ENCODE data around the gene KIF3C. TPM values are rescaled to one million over a fixed set of nuclear protein-coding genes. Genes with fewer than 3 reads are reported as not detected.

The KIF3C gene
- total and polyA plus RNA-seq, 9 of the 15 experiments (the other 6 are each of a cell fraction or from before 2014, with no cell fraction given) = 0.69 to 6.7 (median 3.3) TPM

DNA sequence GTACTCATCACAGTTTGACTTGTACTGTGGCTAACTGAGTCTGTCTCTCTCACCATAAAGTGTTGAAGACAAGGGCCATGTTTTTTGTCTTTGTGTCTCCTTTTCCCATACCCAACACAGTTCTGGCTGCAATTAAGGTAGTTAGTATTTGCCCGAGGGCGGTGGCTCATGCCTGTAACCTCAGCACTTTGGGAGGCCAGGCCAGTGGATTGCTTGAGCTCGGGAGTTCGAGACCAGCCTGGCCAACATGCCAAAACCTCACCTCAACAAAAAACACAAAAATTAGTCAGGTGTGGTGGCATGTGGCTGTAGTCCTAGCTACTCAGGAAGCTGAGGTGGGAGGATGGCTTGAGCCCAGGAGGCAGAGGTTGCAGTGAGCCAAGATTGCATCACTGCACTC lies 6.9 kb upstream of the KIF3C start:
- Histone ChIP-seq H3K27me3 (ENCODE audit: control insufficient read depth in 2 of 2, insufficient read depth in 2 of 2, low read length in 2 of 2) (no peaks in the 10 kb centered on the region), H3K4me3 (no peak overlapping the region), H3K9me3 (replicated peaks; ENCODE audit: control insufficient read depth, insufficient read depth, low read depth, low read length) (no peaks in the 10 kb centered on the region), H3K36me3 (ENCODE audit: control insufficient read depth, insufficient read depth, low read length) (no peaks in the 10 kb centered on the region), H3K9ac (ENCODE audit: insufficient read depth in 1 of 2, low read depth in 2 of 2, low read length in 2 of 2) (no peak overlapping the region), H3K27ac (ENCODE audit: extremely low read depth, low read depth, low read length) (no peak overlapping the region), H2AFZ (ENCODE audit: low read depth, low read length) (0 out of 2 replicates have a peak overlapping the region, but pooled peaks have one; percentile 23), H4K20me1 (replicated peaks; ENCODE audit: control insufficient read depth, insufficient read depth, low read length) (no peaks in the 10 kb centered on the region), H3K4me1 (replicated peaks in 1 of 2; ENCODE audit: control insufficient read depth in 2 of 2, insufficient read depth in 2 of 2, low read length in 2 of 2) (peaks cover 0 to 8% of the 10 kb centered on the region in 2 experiments; a peak in 3 of 5 replicates), H3K79me2 (ENCODE audit: control insufficient read depth, insufficient read depth, low read length) (no peaks in the 10 kb centered on the region), H3K4me2 (ENCODE audit: insufficient read depth, low read length) (no peak overlapping the region), H3K9me1 (ENCODE audit: control insufficient read depth, insufficient read depth, low read length) (no peaks in the 10 kb centered on the region)
- FAIRE-seq (no peak), ATAC-seq (no peak), DNase-seq (ENCODE audit: extremely low read depth in 1 of 4, low spot score in 3 of 4) (no peak)
- in situ Hi-C loops (cut with MboI) = no loop called here
- intact Hi-C loops (cut with micrococcal nuclease) = no loop called here
- no TSS peak for BruUV-seq (replicated peaks)
- WGBS (ENCODE audit: insufficient coverage, low coverage, missing lambda C conversion rate) = 37% methylated on average over 4 of the region's 4 CpGs
- ChIA-PET POLR2A (interaction anchor here (0.6 to 1.5 kb wide), 2 partner anchors 27 to 38 kb away, joined by 3 to 6 read pairs; no protein-coding TSS in a partner anchor), CTCF (ENCODE audit: low intra/inter-chr PET ratio) (no interaction called here)
- TF ChIP-seq ZNF239 (CRISPR knock-in tag; IDR thresholded peaks at IDR 0.05) (no peak), EP400 (IDR thresholded peaks at IDR 0.05) (no peak), EP300 (IDR thresholded peaks at IDR 0.05; ENCODE audit: low read length) (no peak)

DNA sequence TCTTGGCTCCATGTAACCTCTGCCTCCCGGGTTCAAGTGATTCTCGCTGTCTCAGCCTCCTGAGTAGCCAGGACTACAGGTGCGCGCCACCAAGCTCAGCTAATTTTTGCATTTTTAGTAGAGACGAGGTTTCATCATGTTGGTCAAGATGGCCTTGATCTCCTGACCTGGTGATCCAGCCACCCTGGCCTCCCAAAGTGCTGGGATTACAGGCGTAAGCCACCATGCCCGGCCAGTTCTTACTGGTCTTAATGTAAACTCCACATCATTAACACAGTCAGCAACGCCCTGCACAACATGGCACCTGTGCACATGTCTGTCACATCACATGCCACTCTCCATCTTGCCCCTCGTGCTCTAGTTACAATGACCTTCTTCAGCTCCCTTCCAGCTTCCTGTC lies 5.8 kb upstream of the KIF3C start:
- Histone ChIP-seq H3K27me3 (ENCODE audit: control insufficient read depth in 2 of 2, insufficient read depth in 2 of 2, low read length in 2 of 2) (no peaks in the 10 kb centered on the region), H3K9ac (ENCODE audit: insufficient read depth in 1 of 2, low read depth in 2 of 2, low read length in 2 of 2) (no peak overlapping the region), H4K20me1 (replicated peaks; ENCODE audit: control insufficient read depth, insufficient read depth, low read length) (no peaks in the 10 kb centered on the region), H3K79me2 (ENCODE audit: control insufficient read depth, insufficient read depth, low read length) (no peaks in the 10 kb centered on the region), H3K27ac (ENCODE audit: extremely low read depth, low read depth, low read length) (no peak overlapping the region), H3K4me3 (no peak overlapping the region), H3K4me1 (replicated peaks in 1 of 2; ENCODE audit: control insufficient read depth in 2 of 2, insufficient read depth in 2 of 2, low read length in 2 of 2) (peaks cover 2 to 8% of the 10 kb centered on the region in 2 experiments), H3K9me3 (replicated peaks; ENCODE audit: control insufficient read depth, insufficient read depth, low read depth, low read length) (no peaks in the 10 kb centered on the region), H2AFZ (ENCODE audit: low read depth, low read length) (peak overlapping the region; percentile 32), H3K36me3 (ENCODE audit: control insufficient read depth, insufficient read depth, low read length) (no peaks in the 10 kb centered on the region), H3K9me1 (ENCODE audit: control insufficient read depth, insufficient read depth, low read length) (no peaks in the 10 kb centered on the region), H3K4me2 (ENCODE audit: insufficient read depth, low read length) (no peak overlapping the region)
- intact Hi-C loops (cut with micrococcal nuclease) = no loop called here
- DNase-seq (ENCODE audit: extremely low read depth in 1 of 4, low spot score in 3 of 4) (no peak), ATAC-seq (no peak), FAIRE-seq (no peak)
- CTCF ChIA-PET (ENCODE audit: low intra/inter-chr PET ratio) = no interaction called here
- 64% methylated on average over 9 of the region's 9 CpGs for WGBS (ENCODE audit: insufficient coverage, low coverage, missing lambda C conversion rate)
- in situ Hi-C loops (cut with MboI) = no loop called here
- BruUV-seq (replicated peaks) = no TSS peak
- POLR2A ChIA-PET = interaction anchor here (1.6 kb wide), 1 partner anchor 11 kb away, joined by 4 read pairs; no protein-coding TSS in a partner anchor
- TF ChIP-seq, protein P1, sequence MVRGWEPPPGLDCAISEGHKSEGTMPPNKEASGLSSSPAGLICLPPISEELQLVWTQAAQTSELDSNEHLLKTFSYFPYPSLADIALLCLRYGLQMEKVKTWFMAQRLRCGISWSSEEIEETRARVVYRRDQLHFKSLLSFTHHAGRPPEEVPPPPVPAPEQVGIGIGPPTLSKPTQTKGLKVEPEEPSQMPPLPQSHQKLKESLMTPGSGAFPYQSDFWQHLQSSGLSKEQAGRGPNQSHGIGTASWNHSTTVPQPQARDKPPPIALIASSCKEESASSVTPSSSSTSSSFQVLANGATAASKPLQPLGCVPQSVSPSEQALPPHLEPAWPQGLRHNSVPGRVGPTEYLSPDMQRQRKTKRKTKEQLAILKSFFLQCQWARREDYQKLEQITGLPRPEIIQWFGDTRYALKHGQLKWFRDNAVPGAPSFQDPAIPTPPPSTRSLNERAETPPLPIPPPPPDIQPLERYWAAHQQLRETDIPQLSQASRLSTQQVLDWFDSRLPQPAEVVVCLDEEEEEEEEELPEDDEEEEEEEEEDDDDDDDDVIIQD (CRISPR knock-in tag; IDR thresholded peaks at IDR 0.05) = no peak
- TF ChIP-seq HNRNPUL1 (IDR thresholded peaks at IDR 0.05; ENCODE audit: low read length) (no peak), SOX6 (IDR thresholded peaks at IDR 0.05) (no peak), ZNF583 (CRISPR knock-in tag; IDR thresholded peaks at IDR 0.05) (no peak), KDM2B (CRISPR knock-in tag; IDR thresholded peaks at IDR 0.05) (no peak), EP300 (IDR thresholded peaks at IDR 0.05; ENCODE audit: low read length) (no peak)
- TF ChIP-seq, protein P2, sequence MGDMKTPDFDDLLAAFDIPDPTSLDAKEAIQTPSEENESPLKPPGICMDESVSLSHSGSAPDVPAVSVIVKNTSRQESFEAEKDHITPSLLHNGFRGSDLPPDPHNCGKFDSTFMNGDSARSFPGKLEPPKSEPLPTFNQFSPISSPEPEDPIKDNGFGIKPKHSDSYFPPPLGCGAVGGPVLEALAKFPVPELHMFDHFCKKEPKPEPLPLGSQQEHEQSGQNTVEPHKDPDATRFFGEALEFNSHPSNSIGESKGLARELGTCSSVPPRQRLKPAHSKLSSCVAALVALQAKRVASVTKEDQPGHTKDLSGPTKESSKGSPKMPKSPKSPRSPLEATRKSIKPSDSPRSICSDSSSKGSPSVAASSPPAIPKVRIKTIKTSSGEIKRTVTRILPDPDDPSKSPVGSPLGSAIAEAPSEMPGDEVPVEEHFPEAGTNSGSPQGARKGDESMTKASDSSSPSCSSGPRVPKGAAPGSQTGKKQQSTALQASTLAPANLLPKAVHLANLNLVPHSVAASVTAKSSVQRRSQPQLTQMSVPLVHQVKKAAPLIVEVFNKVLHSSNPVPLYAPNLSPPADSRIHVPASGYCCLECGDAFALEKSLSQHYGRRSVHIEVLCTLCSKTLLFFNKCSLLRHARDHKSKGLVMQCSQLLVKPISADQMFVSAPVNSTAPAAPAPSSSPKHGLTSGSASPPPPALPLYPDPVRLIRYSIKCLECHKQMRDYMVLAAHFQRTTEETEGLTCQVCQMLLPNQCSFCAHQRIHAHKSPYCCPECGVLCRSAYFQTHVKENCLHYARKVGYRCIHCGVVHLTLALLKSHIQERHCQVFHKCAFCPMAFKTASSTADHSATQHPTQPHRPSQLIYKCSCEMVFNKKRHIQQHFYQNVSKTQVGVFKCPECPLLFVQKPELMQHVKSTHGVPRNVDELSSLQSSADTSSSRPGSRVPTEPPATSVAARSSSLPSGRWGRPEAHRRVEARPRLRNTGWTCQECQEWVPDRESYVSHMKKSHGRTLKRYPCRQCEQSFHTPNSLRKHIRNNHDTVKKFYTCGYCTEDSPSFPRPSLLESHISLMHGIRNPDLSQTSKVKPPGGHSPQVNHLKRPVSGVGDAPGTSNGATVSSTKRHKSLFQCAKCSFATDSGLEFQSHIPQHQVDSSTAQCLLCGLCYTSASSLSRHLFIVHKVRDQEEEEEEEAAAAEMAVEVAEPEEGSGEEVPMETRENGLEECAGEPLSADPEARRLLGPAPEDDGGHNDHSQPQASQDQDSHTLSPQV (IDR thresholded peaks at IDR 0.05) = no peak
- TF ChIP-seq, protein P3, sequence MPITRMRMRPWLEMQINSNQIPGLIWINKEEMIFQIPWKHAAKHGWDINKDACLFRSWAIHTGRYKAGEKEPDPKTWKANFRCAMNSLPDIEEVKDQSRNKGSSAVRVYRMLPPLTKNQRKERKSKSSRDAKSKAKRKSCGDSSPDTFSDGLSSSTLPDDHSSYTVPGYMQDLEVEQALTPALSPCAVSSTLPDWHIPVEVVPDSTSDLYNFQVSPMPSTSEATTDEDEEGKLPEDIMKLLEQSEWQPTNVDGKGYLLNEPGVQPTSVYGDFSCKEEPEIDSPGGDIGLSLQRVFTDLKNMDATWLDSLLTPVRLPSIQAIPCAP (CRISPR knock-in tag; IDR thresholded peaks at IDR 0.05; ENCODE audit: borderline replicate concordance) = no peak
